ENCODE results near the gene COG7.

GRCh38 chr16:23373436-23374219 is 79.4 kb downstream of the COG7 start:
- TF ChIP-seq CTCF (IDR thresholded peaks at IDR 0.05), result no peak
- TF ChIP-seq POLR2A (IDR thresholded peaks at IDR 0.05), result no peak

All from Peyer's patch (tissue), 4 donors.